B cell (primary cell): ENCODE results near the gene AURKA. TPM values are rescaled to one million over a fixed set of nuclear protein-coding genes. Genes with fewer than 3 reads are reported as not detected.

Source experiments
- ATAC-seq: fragments of 200-7000 bp; cut with Tn5 transposase; one replicate; pipeline ENCODE4 v1.10.0; 2021; ENCODE audit warnings: low read depth, mild to moderate bottlenecking, moderate number of reproducible peaks, moderate library complexity
- CTCF ChIA-PET: fragments of 350-600 bp; sonication (Branson Sonifier 250); formaldehyde crosslinking; loops from one replicate; lab custom pipeline; 2021; ENCODE audit warnings: antibody characterized with exemption, inconsistent platforms; lab: Charles Lee
- POLR2A ChIA-PET: fragments of 350-600 bp; sonication (Branson Sonifier 250); formaldehyde crosslinking; loops from one replicate; lab custom pipeline; 2021; ENCODE audit warnings: antibody characterized with exemption; lab: Charles Lee
- DNase-seq: peaks from one replicate; pipeline ENCODE4 v3.0.0; 2013
- H2AFZ ChIP-seq: 2 replicates; pipeline ENCODE4 v1.6.1; 2012; ENCODE audit warnings: mild to moderate bottlenecking, low read depth, low read length; ENCODE audit not compliant: insufficient read depth, poor library complexity, severe bottlenecking
- H3K27ac ChIP-seq, 2 donors: 1 replicate in 1 of 2; 2 replicates in 1 of 2; pipeline ENCODE4 v1.5.1; 2012 to 2013; ENCODE audit warnings: low read length in 2 of 2, mild to moderate bottlenecking in 2 of 2, moderate library complexity in 1 of 2
- H3K27me3 ChIP-seq, 4 experiments: fragments of 200-600 bp in 1 of 4; sonication (generic) in 1 of 4; replicated peaks in 1 of 4; 1 replicate in 2 of 4; 2 replicates in 2 of 4; pipeline versions ENCODE4 v1.6.1 to v1.7.0; 2013 to 2016; ENCODE audit warnings: low read length in 3 of 4, mild to moderate bottlenecking in 2 of 4, mixed read lengths in 1 of 4, moderate library complexity in 1 of 4; ENCODE audit not compliant: insufficient read depth in 4 of 4, control insufficient read depth in 3 of 4; ENCODE audit errors: control extremely low read depth in 1 of 4
- H3K36me3 ChIP-seq, 2 experiments: replicated peaks in 1 of 2; 1 replicate in 1 of 2; 2 replicates in 1 of 2; pipeline versions ENCODE4 v1.6.1 to v1.7.1; 2013; ENCODE audit warnings: low read length in 1 of 2; ENCODE audit not compliant: insufficient read depth in 2 of 2, control insufficient read depth in 1 of 2; ENCODE audit errors: control extremely low read depth in 1 of 2, extremely low read depth in 1 of 2
- H3K4me1 ChIP-seq, 2 donors: fragments of 200-600 bp in 1 of 2; sonication (generic) in 1 of 2; 1 replicate in 1 of 2; 2 replicates in 1 of 2; pipeline versions ENCODE4 v1.5.1 to v1.6.1; 2013 to 2017; ENCODE audit warnings: low read length in 2 of 2; ENCODE audit not compliant: control insufficient read depth in 2 of 2, insufficient read depth in 2 of 2
- H3K4me2 ChIP-seq: replicated peaks from 2 replicates; pipeline ENCODE3; 2012; ENCODE audit warnings: mild to moderate bottlenecking, low read depth, low read length; ENCODE audit not compliant: poor library complexity, severe bottlenecking
- H3K4me3 ChIP-seq, 5 experiments: fragments of 200-600 bp in 1 of 5; sonication (generic) in 1 of 5; 1 replicate in 3 of 5; 2 replicates in 2 of 5; pipeline versions ENCODE4 v1.5.1 to v1.7.0; 2011 to 2016; ENCODE audit warnings: low read length in 4 of 5, mild to moderate bottlenecking in 4 of 5, low read depth in 2 of 5, control low read depth in 1 of 5, moderate library complexity in 1 of 5; ENCODE audit not compliant: insufficient read depth in 1 of 5; ENCODE audit errors: control extremely low read depth in 1 of 5, extremely low read depth in 1 of 5
- H3K79me2 ChIP-seq: fragments of 200-600 bp; sonication (generic); one replicate; pipeline ENCODE4 v1.6.0; 2016; ENCODE audit warnings: low read length; ENCODE audit not compliant: control insufficient read depth, insufficient read depth
- H3K9ac ChIP-seq: fragments of 200-600 bp; sonication (generic); 2 replicates; pipeline ENCODE4 v1.6.1; 2017; ENCODE audit warnings: mild to moderate bottlenecking, low read length, moderate library complexity
- H3K9me3 ChIP-seq, 3 donors: one replicate each; pipeline versions ENCODE4 v1.6.1 to v1.7.1; 2013; ENCODE audit warnings: low read length in 2 of 3; ENCODE audit not compliant: control insufficient read depth in 2 of 3, insufficient read depth in 1 of 3; ENCODE audit errors: control extremely low read depth in 1 of 3
- H4K20me1 ChIP-seq: 2 replicates; pipeline ENCODE4 v1.6.0; 2012; ENCODE audit warnings: mild to moderate bottlenecking, low read length; ENCODE audit not compliant: insufficient read depth, control insufficient read depth, poor library complexity, severe bottlenecking
- H3K27ac Mint-ChIP-seq: one replicate; pipeline ENCODE4 v1.8.0; 2021; ENCODE audit warnings: mixed read lengths
- H3K27me3 Mint-ChIP-seq: one replicate; pipeline ENCODE4 v1.8.0; 2021; ENCODE audit warnings: mixed read lengths
- H3K4me1 Mint-ChIP-seq: one replicate; pipeline ENCODE4 v1.8.0; 2021; ENCODE audit warnings: mixed read lengths
- H3K4me3 Mint-ChIP-seq: one replicate; pipeline ENCODE4 v1.8.0; 2021; ENCODE audit warnings: mixed read lengths
- H3K9me3 Mint-ChIP-seq: one replicate; pipeline ENCODE4 v1.8.0; 2022; ENCODE audit warnings: mixed read lengths; ENCODE audit not compliant: insufficient read depth
- EZH2 ChIP-seq: IDR thresholded peaks from 2 replicates; pipeline ENCODE4 v1.6.1; 2012; ENCODE audit warnings: borderline replicate concordance, low read depth, mild to moderate bottlenecking, moderate library complexity, low read length; ENCODE audit not compliant: insufficient read depth, poor library complexity, severe bottlenecking
- WGBS: methylation state at CpG from one replicate; pipeline ENCODE4 v1.1.5; 2013; ENCODE audit warnings: missing lambda C conversion rate; ENCODE audit not compliant: insufficient coverage; 5-methylcytosine and 5-hydroxymethylcytosine counted together
- intact Hi-C: fragments of 100-400 bp; cut with micrococcal nuclease; formaldehyde crosslinking; loops from one replicate; pipeline ENCODE4 v1.10.0; 2022
- polyA plus RNA-seq: library from polyadenylated mRNA; depleted of rRNA; stranded (reverse); fragments of >200 nt; gene quantifications from 2 replicates; pipeline ENCODE4 v1.2.3, GENCODE V29; 2012
- total RNA-seq, 2 donors: library from RNA; stranded (reverse); fragments of 120-200 nt in 1 of 2; gene quantifications; 1 replicate in 1 of 2; 2 replicates in 1 of 2; pipeline versions ENCODE4 v1.2.3 to v1.2.4, GENCODE V29; 2013 to 2022
- TF ChIP-seq, protein P1 (sequence below): fragments of 200-600 bp; IDR thresholded peaks from one replicate; pipeline ENCODE4 v1.8.0; 2022; ENCODE audit warnings: antibody characterized with exemption, mild to moderate bottlenecking

AURKA gene
- total and polyA plus RNA-seq, 2 donors (not counting 1 experiment from before 2014, with no cell fraction given), result 0.86 to 3.9 TPM

DNA sequence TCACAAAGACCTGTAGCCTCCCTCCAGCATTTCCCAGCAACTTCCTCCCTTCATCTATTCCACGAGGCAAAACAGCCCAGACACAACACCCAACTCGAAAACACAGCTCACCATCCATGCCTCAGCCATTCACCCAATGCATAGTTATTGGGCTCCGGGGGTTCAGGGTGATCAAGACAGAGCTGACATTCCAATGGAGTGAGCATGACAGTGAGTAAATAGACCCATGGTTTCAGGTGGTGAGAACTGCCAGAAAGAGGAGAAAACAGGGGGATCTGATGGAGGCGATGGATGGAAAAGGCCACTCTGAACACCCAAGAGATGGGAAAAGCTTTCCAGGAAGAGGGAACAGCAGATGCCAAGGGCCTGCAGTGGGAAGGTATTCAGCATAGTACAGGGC lies 25.9 kb upstream of the AURKA start:
- no peak for TF ChIP-seq EZH2
- TF ChIP-seq, protein P1, sequence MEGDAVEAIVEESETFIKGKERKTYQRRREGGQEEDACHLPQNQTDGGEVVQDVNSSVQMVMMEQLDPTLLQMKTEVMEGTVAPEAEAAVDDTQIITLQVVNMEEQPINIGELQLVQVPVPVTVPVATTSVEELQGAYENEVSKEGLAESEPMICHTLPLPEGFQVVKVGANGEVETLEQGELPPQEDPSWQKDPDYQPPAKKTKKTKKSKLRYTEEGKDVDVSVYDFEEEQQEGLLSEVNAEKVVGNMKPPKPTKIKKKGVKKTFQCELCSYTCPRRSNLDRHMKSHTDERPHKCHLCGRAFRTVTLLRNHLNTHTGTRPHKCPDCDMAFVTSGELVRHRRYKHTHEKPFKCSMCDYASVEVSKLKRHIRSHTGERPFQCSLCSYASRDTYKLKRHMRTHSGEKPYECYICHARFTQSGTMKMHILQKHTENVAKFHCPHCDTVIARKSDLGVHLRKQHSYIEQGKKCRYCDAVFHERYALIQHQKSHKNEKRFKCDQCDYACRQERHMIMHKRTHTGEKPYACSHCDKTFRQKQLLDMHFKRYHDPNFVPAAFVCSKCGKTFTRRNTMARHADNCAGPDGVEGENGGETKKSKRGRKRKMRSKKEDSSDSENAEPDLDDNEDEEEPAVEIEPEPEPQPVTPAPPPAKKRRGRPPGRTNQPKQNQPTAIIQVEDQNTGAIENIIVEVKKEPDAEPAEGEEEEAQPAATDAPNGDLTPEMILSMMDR, result no peak
- peaks cover 5% of the 10 kb centered on the region for H3K4me1 Mint-ChIP-seq
- Histone ChIP-seq H3K4me1 (peaks cover 0 to 5% of the 10 kb centered on the region in 2 donors), H3K27ac (no peak overlapping the region), H3K4me2 (no peak overlapping the region), H3K4me3 (no peak overlapping the region), H3K9ac (no peak overlapping the region), H3K9me3 (no peaks in the 10 kb centered on the region), H3K79me2 (no peaks in the 10 kb centered on the region), H4K20me1 (no peaks in the 10 kb centered on the region), H3K36me3 (no peaks in the 10 kb centered on the region), H3K27me3 (peaks cover 0 to 3% (median 0%) of the 10 kb centered on the region in 4 experiments), H2AFZ (no peak overlapping the region)
- intact Hi-C loops, result no loop called here
- ChIA-PET CTCF (no interaction called here), POLR2A (no interaction called here)
- DNase-seq (no peak), ATAC-seq (no peak)
- no peak overlapping the region for H3K4me3 Mint-ChIP-seq
- WGBS, result 75% methylated on average over 4 of the region's 4 CpGs
- H3K27me3 Mint-ChIP-seq, result no peaks in the 10 kb centered on the region
- H3K9me3 Mint-ChIP-seq, result no peaks in the 10 kb centered on the region
- H3K27ac Mint-ChIP-seq, result no peak overlapping the region

GRCh38 chr20:56417402-56417801 lies 25.4 kb upstream of the AURKA start:
- Mint-ChIP-seq H3K4me1 (peaks cover 8% of the 10 kb centered on the region), H3K27ac (no peak overlapping the region), H3K4me3 (no peak overlapping the region), H3K9me3 (no peaks in the 10 kb centered on the region), H3K27me3 (no peaks in the 10 kb centered on the region)
- 87% methylated on average over 7 of the region's 7 CpGs for WGBS
- no peaks in the 10 kb centered on the region for H3K36me3 ChIP-seq
- H2AFZ ChIP-seq, result no peak overlapping the region
- H3K4me1 ChIP-seq, result peaks cover 2 to 10% of the 10 kb centered on the region in 2 donors
- H3K9me3 ChIP-seq, result no peaks in the 10 kb centered on the region
- ATAC-seq, result no peak
- no peak overlapping the region for H3K27ac ChIP-seq
- DNase-seq, result no peak
- H3K4me2 ChIP-seq, result no peak overlapping the region
- ChIA-PET POLR2A (no interaction called here), CTCF (no interaction called here)
- H3K79me2 ChIP-seq, result no peaks in the 10 kb centered on the region
- peaks cover 0 to 3% (median 0%) of the 10 kb centered on the region in 4 experiments for H3K27me3 ChIP-seq
- TF ChIP-seq, protein P1, result no peak
- no peak for TF ChIP-seq EZH2
- no peaks in the 10 kb centered on the region for H4K20me1 ChIP-seq
- no peak overlapping the region for H3K9ac ChIP-seq
- no peak overlapping the region for H3K4me3 ChIP-seq
- intact Hi-C loops, result no loop called here
